Gastroesophageal sphincter (tissue), 4 donors: ENCODE data around the gene NOBOX. TPM values are rescaled to one million over a fixed set of nuclear protein-coding genes. Genes with fewer than 3 reads are reported as not detected.

Source experiments
- ATAC-seq: fragments of 150-250 bp; one replicate; pipeline ENCODE4 v1.9.1; 2016; ENCODE audit warnings: mild to moderate bottlenecking, moderate library complexity
- H3K27ac ChIP-seq, 4 donors: fragments of 200-600 bp; sonication (generic) in 3 of 4; 1 replicate in 3 of 4; 2 replicates in 1 of 4; pipeline ENCODE4 v1.5.1; 2016 to 2019
- H3K27me3 ChIP-seq: fragments of 200-600 bp; sonication (generic); one replicate; pipeline ENCODE4 v1.5.1; 2019
- H3K36me3 ChIP-seq, 2 donors: fragments of 200-600 bp; sonication (generic); one replicate each; pipeline ENCODE4 v1.5.1; 2019; ENCODE audit warnings: control low read depth in 1 of 2
- H3K4me1 ChIP-seq, 3 donors: fragments of 200-600 bp; sonication (generic); 1 replicate in 2 of 3; 2 replicates in 1 of 3; pipeline ENCODE4 v1.5.1; 2016 to 2019; ENCODE audit warnings: control low read depth in 2 of 3
- H3K4me3 ChIP-seq, 2 donors: fragments of 200-600 bp; sonication (generic); one replicate each; pipeline ENCODE4 v1.5.1; 2019; ENCODE audit warnings: mild to moderate bottlenecking in 1 of 2, moderate library complexity in 1 of 2
- H3K9me3 ChIP-seq, 3 donors: fragments of 200-600 bp; sonication (generic); one replicate each; pipeline ENCODE4 v1.5.1; 2017 to 2019; ENCODE audit warnings: control low read depth in 2 of 3
- EP300 ChIP-seq: sonication (generic); formaldehyde crosslinking; IDR thresholded peaks from one replicate; pipeline ENCODE4 v1.6.1; 2017; ENCODE audit warnings: antibody characterized with exemption, mild to moderate bottlenecking
- POLR2A ChIP-seq, 2 donors: fragments of 450-650 bp; IDR thresholded peaks; one replicate each; pipeline ENCODE4 v1.6.1; 2017; ENCODE audit warnings: antibody characterized with exemption in 2 of 2, mild to moderate bottlenecking in 2 of 2, moderate library complexity in 1 of 2
- POLR2AphosphoS5 ChIP-seq: sonication (generic); formaldehyde crosslinking; IDR thresholded peaks from one replicate; pipeline ENCODE4 v1.6.1; 2017; ENCODE audit warnings: antibody characterized with exemption
- WGBS, 2 donors: methylation state at CpG; one replicate each; pipeline ENCODE4 v1.1.5; 2018; ENCODE audit warnings: low coverage in 1 of 2; 5-methylcytosine and 5-hydroxymethylcytosine counted together
- total RNA-seq, 4 donors: library from RNA; depleted of rRNA; stranded (reverse); fragments of >200 nt; gene quantifications; one replicate each; pipeline ENCODE4 v1.1.0, GENCODE V29; 2016
- TF ChIP-seq, protein P1 (sequence below), 4 experiments: fragments of 200-600 bp in 2 of 4; fragments of 450-650 bp in 2 of 4; sonication (generic) in 1 of 4; IDR thresholded peaks; one replicate each; pipeline ENCODE4 v1.5.1; 2017 to 2019; ENCODE audit warnings: antibody characterized with exemption in 4 of 4, mild to moderate bottlenecking in 2 of 4, moderate library complexity in 2 of 4

The NOBOX gene
- total RNA-seq, 4 donors from 2014 or later, result not detected

DNA sequence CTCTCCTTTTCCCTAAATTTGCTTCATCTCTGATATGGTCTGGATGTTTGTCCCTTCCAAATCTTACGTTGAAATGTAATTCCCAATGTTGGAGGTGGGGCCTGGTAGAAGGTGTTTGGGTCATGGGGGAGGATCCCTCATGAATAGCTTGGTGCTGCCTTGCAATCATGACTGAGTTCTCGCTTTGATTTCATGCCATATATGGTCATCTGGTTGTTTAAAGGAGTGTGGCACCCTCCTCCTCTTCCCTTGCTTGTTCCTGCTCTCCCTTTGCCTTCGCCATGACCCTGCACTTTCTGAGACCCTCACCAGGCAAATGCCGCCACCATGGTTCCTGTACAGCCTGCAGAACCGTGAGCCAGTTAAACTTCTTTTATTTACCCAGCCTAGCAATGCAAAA, 14.5 kb downstream of the NOBOX start:
- H3K27me3 ChIP-seq, result no peaks in the 10 kb centered on the region
- H3K4me1 ChIP-seq, result peaks cover 0 to 21% (median 0%) of the 10 kb centered on the region in 3 donors
- H3K36me3 ChIP-seq, result no peaks in the 10 kb centered on the region
- TF ChIP-seq POLR2AphosphoS5 (no peak), POLR2A (IDR thresholded peaks at IDR 0.05) (no peak), EP300 (no peak)
- TF ChIP-seq, protein P1, sequence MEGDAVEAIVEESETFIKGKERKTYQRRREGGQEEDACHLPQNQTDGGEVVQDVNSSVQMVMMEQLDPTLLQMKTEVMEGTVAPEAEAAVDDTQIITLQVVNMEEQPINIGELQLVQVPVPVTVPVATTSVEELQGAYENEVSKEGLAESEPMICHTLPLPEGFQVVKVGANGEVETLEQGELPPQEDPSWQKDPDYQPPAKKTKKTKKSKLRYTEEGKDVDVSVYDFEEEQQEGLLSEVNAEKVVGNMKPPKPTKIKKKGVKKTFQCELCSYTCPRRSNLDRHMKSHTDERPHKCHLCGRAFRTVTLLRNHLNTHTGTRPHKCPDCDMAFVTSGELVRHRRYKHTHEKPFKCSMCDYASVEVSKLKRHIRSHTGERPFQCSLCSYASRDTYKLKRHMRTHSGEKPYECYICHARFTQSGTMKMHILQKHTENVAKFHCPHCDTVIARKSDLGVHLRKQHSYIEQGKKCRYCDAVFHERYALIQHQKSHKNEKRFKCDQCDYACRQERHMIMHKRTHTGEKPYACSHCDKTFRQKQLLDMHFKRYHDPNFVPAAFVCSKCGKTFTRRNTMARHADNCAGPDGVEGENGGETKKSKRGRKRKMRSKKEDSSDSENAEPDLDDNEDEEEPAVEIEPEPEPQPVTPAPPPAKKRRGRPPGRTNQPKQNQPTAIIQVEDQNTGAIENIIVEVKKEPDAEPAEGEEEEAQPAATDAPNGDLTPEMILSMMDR (IDR thresholded peaks at IDR 0.05), result no peak
- H3K9me3 ChIP-seq, result no peaks in the 10 kb centered on the region
- no peak for ATAC-seq
- WGBS, 2 donors, result 90 to 91% methylated on average over 4 to 5 of the region's 5 CpGs
- H3K4me3 ChIP-seq, result no peak overlapping the region
- no peak overlapping the region for H3K27ac ChIP-seq

DNA sequence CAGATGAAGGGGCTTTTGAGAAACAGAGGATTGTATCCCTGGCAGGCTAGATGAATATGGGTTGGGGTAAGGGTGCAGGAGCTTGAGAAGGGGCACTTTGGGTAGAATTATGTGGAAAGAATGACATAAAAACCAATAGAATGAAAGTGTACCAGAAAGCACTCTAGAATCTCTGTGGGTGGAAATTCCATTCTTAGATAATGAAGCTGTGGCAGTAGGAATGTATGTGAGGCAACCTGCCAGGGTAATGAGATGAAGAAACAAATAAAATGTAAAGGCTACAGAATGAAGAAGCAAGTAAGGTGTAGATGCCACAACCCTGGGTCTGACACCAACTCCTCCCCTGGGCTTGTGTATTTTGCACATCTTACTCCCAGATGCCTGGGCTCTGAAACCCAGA, 16.8 kb downstream of the NOBOX start:
- ATAC-seq, result no peak
- Histone ChIP-seq H3K36me3 (no peaks in the 10 kb centered on the region), H3K27ac (no peak overlapping the region), H3K9me3 (no peaks in the 10 kb centered on the region), H3K27me3 (no peaks in the 10 kb centered on the region), H3K4me3 (no peak overlapping the region), H3K4me1 (peaks cover 0 to 17% (median 0%) of the 10 kb centered on the region in 3 donors)
- TF ChIP-seq POLR2AphosphoS5 (no peak), POLR2A (IDR thresholded peaks at IDR 0.05) (no peak), EP300 (no peak)
- TF ChIP-seq, protein P1 (IDR thresholded peaks at IDR 0.05), result no peak

DNA sequence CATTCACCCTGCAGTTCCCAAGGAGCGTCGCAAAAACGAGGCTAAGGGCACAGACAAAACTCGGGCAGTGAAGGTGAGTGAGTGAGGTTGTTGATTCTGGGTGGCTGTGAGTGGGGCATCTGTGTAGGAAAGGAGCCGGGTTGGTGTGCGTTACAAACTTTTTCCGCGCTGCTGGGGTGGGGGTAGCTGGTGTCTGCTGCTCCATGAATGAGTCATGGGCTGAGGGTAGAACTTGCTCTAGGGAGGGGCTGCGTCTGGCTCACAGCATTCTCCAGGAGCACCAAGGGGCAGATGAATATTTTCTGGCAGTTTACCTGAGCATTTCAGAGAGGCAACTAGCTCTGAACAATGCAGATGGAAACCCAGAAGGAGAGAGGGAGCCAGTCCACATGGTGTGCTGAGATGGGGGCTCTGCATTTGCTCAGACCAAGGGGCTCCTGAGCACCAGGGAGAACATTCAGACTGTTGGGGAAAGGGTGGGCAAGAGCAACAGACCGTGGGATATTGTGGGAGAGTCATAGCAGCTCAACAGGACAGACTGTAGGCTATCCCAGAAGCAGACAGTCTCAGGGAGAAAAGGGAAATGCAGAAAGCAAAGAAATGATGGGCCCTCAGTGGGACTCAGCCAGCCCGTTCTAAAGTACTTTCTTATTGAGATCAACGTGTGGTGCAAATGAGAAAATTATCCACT, 18.8 kb downstream of the NOBOX start:
- H3K36me3 ChIP-seq, result peaks cover 0 to 9% of the 10 kb centered on the region in 2 donors
- no peak overlapping the region for H3K27ac ChIP-seq
- WGBS, 2 donors, result 44 to 68% methylated on average over 4 to 11 of the region's 12 CpGs
- TF ChIP-seq POLR2A (IDR thresholded peaks at IDR 0.05) (no peak), POLR2AphosphoS5 (no peak), EP300 (no peak)
- TF ChIP-seq, protein P1 (IDR thresholded peaks at IDR 0.05), result no peak
- H3K9me3 ChIP-seq, result no peaks in the 10 kb centered on the region
- H3K27me3 ChIP-seq, result no peaks in the 10 kb centered on the region
- no peak overlapping the region for H3K4me3 ChIP-seq
- no peak for ATAC-seq
- H3K4me1 ChIP-seq, result no peaks in the 10 kb centered on the region

DNA sequence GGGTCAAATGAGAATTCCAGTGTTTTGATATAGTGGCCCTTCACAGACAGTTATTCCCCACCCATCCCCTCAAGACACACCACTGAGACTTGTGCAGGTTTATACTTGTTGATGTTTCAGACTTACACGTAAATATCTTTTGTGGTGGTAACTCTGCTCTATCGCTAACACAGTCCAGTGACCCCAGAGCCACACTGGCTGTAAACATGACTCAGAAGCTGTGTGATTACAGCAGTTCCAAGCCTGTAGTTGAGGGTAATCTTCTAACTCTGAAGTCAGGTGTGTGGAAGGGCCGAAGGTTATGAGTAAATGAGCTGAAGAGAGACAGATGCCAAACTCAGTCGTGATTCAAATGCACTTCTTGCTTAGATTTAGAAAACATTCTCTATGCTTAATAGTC, 19.4 kb downstream of the NOBOX start:
- Histone ChIP-seq H3K27me3 (no peaks in the 10 kb centered on the region), H3K9me3 (no peaks in the 10 kb centered on the region), H3K4me3 (no peak overlapping the region), H3K4me1 (no peaks in the 10 kb centered on the region), H3K27ac (no peak overlapping the region), H3K36me3 (peaks cover 0 to 15% of the 10 kb centered on the region in 2 donors)
- 68 to 72% methylated on average over 4 of the region's 4 CpGs for WGBS, 2 donors
- no peak for ATAC-seq
- TF ChIP-seq EP300 (no peak), POLR2AphosphoS5 (no peak)
- TF ChIP-seq, protein P1 (IDR thresholded peaks at IDR 0.05), result no peak

GRCh38 chr7:144379776-144380384, 23.6 kb downstream of the NOBOX start:
- 90 to 100% methylated on average over 2 to 4 of the region's 11 CpGs for WGBS, 2 donors
- H3K27ac ChIP-seq, result no peak overlapping the region
- H3K27me3 ChIP-seq, result no peaks in the 10 kb centered on the region
- no peak overlapping the region for H3K4me3 ChIP-seq
- no peak for ATAC-seq
- peaks cover 0 to 35% of the 10 kb centered on the region in 2 donors for H3K36me3 ChIP-seq
- no peaks in the 10 kb centered on the region for H3K9me3 ChIP-seq
- H3K4me1 ChIP-seq, result no peaks in the 10 kb centered on the region
- TF ChIP-seq EP300 (no peak), POLR2A (IDR thresholded peaks at IDR 0.05) (no peak)
